Kidney (tissue), 14 donors: Measurements from ENCODE around the gene DLG5. TPM values are rescaled to one million over a fixed set of nuclear protein-coding genes. Genes with fewer than 3 reads are reported as not detected.

Experiments
- DNase-seq, 5 donors: peaks; one replicate each; pipeline ENCODE4 v3.0.0-alpha.2; 2013 to 2020
- FAIRE-seq: peaks from 2 replicates; lab custom pipeline; 2012; peaks lifted over from hg19 to GRCh38; lab: Jason Lieb, UNC
- H3K27ac ChIP-seq, 2 donors: one replicate each; pipeline ENCODE4 v1.7.0; 2013; ENCODE audit warnings: low read depth in 2 of 2, low read length in 2 of 2, inconsistent platforms in 1 of 2
- H3K27me3 ChIP-seq: one replicate; pipeline ENCODE4 v1.7.1; 2013; ENCODE audit warnings: low read length, inconsistent platforms; ENCODE audit not compliant: control insufficient read depth, insufficient read depth
- H3K36me3 ChIP-seq, 3 donors: one replicate each; pipeline versions ENCODE4 v1.7.0 to v1.7.1; 2013; ENCODE audit warnings: low read length in 3 of 3, control low read depth in 1 of 3, inconsistent platforms in 1 of 3; ENCODE audit not compliant: insufficient read depth in 3 of 3, control insufficient read depth in 2 of 3
- H3K4me1 ChIP-seq, 3 donors: one replicate each; pipeline versions ENCODE4 v1.7.0 to v1.7.1; 2013; ENCODE audit warnings: low read length in 3 of 3, inconsistent platforms in 1 of 3, low read depth in 1 of 3; ENCODE audit not compliant: control insufficient read depth in 2 of 3, insufficient read depth in 2 of 3
- H3K4me3 ChIP-seq, 3 donors: one replicate each; pipeline versions ENCODE4 v1.7.0 to v1.8.1; 2013; ENCODE audit warnings: low read length in 3 of 3, control low read depth in 1 of 3, inconsistent platforms in 1 of 3
- H3K9ac ChIP-seq, 3 donors: one replicate each; pipeline versions ENCODE4 v1.7.0 to v1.7.1; 2013; ENCODE audit warnings: low read length in 3 of 3, control low read depth in 1 of 3, inconsistent platforms in 1 of 3
- H3K9me3 ChIP-seq, 3 donors: one replicate each; pipeline versions ENCODE4 v1.7.0 to v1.7.1; 2013; ENCODE audit warnings: low read length in 3 of 3, control low read depth in 1 of 3, inconsistent platforms in 1 of 3; ENCODE audit not compliant: control insufficient read depth in 2 of 3, insufficient read depth in 1 of 3
- intact Hi-C: fragments of 100-400 bp; cut with DNase I; formaldehyde crosslinking; loops from one replicate; pipeline ENCODE4 v1.11.1; 2022
- polyA plus RNA-seq: library from polyadenylated mRNA; stranded (reverse); fragments of 350-450 nt; fragmentation: Illumina TruSeq; extraction: RNeasy Lipid Tissue Mini Kit (QIAGEN cat#74804); gene quantifications from one replicate; pipeline ENCODE4 v1.2.3, GENCODE V29; 2014; ENCODE audit warnings: low read depth, low replicate concordance; ENCODE audit not compliant: insufficient read depth
- total RNA-seq: library from RNA; stranded (reverse); fragmentation: NEBNext Ultra II Directional; extraction: Animal tissue kit (Norgen Biotek cat#: 25700); gene quantifications from one replicate; pipeline ENCODE4 v1.2.1, GENCODE V29; 2021
- TF ChIP-seq, protein P1 (sequence below): IDR thresholded peaks from 3 replicates; pipeline ENCODE4 v1.5.1; 2012; ENCODE audit warnings: mild to moderate bottlenecking, moderate library complexity, borderline replicate concordance; ENCODE audit not compliant: insufficient read depth; ENCODE audit errors: extremely low read depth
- donor health status: control.
- donor health status: control.
- donor health status: control.
- donor health status: control.
- donor health status: control.
- donor health status: DM: yes; HTN: yes; CAD: no.
- donor health status: Normal renal cell carcinoma (clear cell type).

The DLG5 gene
- total and polyA plus RNA-seq, 2 donors from 2014 or later = 5.4 to 30.0 TPM

DNA sequence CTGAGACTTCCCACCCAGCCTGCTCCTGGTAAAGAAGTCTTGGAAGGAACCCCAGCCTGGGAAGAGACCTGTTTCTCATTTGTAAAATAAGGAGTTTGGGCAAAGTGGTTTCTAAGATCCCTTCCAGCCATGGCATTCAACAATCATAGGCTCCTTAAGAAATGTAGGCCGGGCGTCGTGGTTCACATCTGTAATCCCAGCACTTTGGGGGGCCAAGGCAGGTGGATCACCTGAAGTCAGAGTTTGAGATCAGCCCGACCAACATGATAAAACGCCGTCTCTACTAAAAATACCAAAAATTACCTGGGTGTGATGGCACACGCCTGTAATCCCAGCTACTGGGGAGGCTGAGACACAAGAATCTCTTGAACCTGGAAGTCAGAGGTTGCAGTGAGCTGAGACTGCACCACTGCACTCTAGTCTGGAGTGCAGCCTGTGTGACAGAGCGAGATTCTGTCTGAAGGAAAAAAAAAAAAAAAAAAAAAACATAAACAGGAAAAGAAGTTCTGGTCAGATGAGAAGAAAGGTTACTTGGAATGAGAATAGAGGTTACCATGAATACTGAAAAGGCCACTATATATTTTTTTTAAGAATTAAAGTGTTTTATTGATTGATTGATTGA, 15.9 kb downstream of the DLG5 start:
- H3K9ac ChIP-seq = no peak overlapping the region
- no peaks in the 10 kb centered on the region for H3K9me3 ChIP-seq
- no peak overlapping the region for H3K27ac ChIP-seq
- peaks cover 0 to 30% (median 10%) of the 10 kb centered on the region in 3 donors for H3K4me1 ChIP-seq
- H3K4me3 ChIP-seq = no peak overlapping the region
- TF ChIP-seq, protein P1, sequence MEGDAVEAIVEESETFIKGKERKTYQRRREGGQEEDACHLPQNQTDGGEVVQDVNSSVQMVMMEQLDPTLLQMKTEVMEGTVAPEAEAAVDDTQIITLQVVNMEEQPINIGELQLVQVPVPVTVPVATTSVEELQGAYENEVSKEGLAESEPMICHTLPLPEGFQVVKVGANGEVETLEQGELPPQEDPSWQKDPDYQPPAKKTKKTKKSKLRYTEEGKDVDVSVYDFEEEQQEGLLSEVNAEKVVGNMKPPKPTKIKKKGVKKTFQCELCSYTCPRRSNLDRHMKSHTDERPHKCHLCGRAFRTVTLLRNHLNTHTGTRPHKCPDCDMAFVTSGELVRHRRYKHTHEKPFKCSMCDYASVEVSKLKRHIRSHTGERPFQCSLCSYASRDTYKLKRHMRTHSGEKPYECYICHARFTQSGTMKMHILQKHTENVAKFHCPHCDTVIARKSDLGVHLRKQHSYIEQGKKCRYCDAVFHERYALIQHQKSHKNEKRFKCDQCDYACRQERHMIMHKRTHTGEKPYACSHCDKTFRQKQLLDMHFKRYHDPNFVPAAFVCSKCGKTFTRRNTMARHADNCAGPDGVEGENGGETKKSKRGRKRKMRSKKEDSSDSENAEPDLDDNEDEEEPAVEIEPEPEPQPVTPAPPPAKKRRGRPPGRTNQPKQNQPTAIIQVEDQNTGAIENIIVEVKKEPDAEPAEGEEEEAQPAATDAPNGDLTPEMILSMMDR = no peak
- DNase-seq (no peak), FAIRE-seq (no peak)
- H3K36me3 ChIP-seq = no peaks in the 10 kb centered on the region
- no peaks in the 10 kb centered on the region for H3K27me3 ChIP-seq
- intact Hi-C loops = no loop called here

DNA sequence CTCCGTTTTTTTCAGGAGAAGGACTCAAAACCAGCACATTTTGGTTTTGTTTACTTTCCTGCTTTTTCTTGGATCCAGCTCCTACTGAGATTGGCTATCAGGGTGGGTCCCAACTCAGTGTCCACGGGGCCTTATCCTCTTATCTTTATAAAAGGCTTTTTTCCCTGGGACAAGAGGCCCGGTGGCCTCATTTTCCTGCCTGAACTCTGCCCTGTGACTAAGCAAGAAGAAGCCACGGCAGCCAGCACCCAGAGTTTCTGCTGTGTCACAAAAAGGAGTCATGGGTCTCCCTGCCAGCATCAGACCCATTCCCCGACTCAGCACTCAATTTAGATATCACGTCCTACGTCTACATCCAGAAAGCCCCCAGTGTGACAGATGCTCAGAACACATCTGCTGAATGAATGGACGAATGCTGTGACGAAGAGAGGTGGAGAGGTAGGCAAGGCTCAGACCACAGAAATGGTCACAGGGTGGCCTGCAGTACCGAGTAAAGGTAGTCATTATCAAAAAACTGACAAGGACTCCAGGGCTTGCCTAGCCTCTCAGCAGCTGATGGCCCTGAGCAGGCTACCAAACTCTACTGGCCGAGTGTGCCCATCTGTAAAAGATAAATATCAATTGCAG, 16.7 kb downstream of the DLG5 start:
- Histone ChIP-seq H3K4me1 (peaks cover 0 to 33% (median 15%) of the 10 kb centered on the region in 3 donors), H3K9ac (peak overlapping the region in 1 of 3 donors; percentile 16), H3K27ac (no peak overlapping the region), H3K4me3 (no peak overlapping the region), H3K27me3 (no peaks in the 10 kb centered on the region), H3K36me3 (no peaks in the 10 kb centered on the region), H3K9me3 (no peaks in the 10 kb centered on the region)
- TF ChIP-seq, protein P1 = no peak
- FAIRE-seq (no peak), DNase-seq (no peak)
- intact Hi-C loops = no loop called here

DNA sequence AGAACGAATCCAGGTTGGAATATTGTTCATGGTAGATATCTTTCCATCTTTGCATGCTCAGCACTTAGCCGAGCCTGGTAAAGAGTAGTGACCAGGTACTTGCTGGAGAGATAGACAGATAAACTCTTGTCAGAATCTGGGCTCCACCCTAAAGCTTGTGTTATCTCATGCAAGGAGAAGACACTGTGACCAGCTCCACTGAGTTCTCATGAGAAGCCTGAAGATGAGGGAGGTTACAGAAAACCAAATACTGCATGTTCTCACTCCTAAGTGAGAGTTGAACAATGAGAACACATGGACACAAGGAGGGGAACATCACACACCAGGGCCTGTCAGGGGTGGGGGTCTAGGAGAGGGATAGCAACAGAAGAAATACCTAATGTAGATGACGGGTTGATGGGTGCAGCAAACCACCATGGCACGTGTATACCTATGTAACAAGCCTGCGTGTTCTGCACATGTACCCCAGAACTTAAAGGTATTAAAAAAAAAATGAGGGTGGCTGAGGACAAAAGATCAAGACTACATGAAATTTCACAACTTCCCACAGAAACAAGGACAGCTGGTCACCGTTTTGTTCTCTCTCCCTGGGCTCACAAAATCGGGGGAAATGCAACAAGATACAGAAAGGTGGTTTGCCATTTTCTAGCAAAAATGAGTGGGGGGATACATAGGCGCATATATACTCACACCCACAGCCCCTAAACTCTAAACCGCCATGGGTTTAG, 17.4 kb downstream of the DLG5 start:
- H3K4me1 ChIP-seq = peaks cover 0 to 33% (median 15%) of the 10 kb centered on the region in 3 donors
- intact Hi-C loops = no loop called here
- FAIRE-seq = no peak

More for the DNA sequence above, 17.4 kb downstream of the DLG5 start:
- H3K9ac ChIP-seq = peak overlapping the region in 1 of 3 donors; percentile 16
- no peak overlapping the region for H3K27ac ChIP-seq
- no peaks in the 10 kb centered on the region for H3K36me3 ChIP-seq
- DNase-seq = no peak
- H3K27me3 ChIP-seq = no peaks in the 10 kb centered on the region
- no peaks in the 10 kb centered on the region for H3K9me3 ChIP-seq
- TF ChIP-seq, protein P1 = no peak
- no peak overlapping the region for H3K4me3 ChIP-seq
